Activated naive CD8-positive, alpha-beta T cell treated with anti-CD3 and anti-CD28 coated beads, Interleukin-2, amount 50 U/mL, for 24 hours (primary cell): ENCODE results near the gene LNX2.

Experiments used
- ATAC-seq: fragments of 150-1000 bp; cut with Tn5 transposase; one replicate; pipeline ENCODE4 v1.10.0; 2021
- DNase-seq: peaks from one replicate; pipeline ENCODE4 v3.0.0; 2021
- H3K27ac Mint-ChIP-seq: one replicate; pipeline ENCODE4 v1.8.0; 2021; ENCODE audit warnings: mild to moderate bottlenecking, mixed read lengths
- H3K27me3 Mint-ChIP-seq: one replicate; pipeline ENCODE4 v1.8.0; 2021; ENCODE audit warnings: mixed read lengths
- H3K36me3 Mint-ChIP-seq: one replicate; pipeline ENCODE4 v1.8.0; 2021; ENCODE audit warnings: low read depth, mixed read lengths
- H3K4me1 Mint-ChIP-seq: one replicate; pipeline ENCODE4 v1.8.0; 2021; ENCODE audit warnings: mixed read lengths
- H3K4me3 Mint-ChIP-seq: one replicate; pipeline ENCODE4 v1.8.0; 2021; ENCODE audit warnings: mild to moderate bottlenecking, moderate library complexity, mixed read lengths
- H3K9me3 Mint-ChIP-seq: one replicate; pipeline ENCODE4 v1.8.0; 2021; ENCODE audit warnings: mixed read lengths

The LNX2 gene

DNA sequence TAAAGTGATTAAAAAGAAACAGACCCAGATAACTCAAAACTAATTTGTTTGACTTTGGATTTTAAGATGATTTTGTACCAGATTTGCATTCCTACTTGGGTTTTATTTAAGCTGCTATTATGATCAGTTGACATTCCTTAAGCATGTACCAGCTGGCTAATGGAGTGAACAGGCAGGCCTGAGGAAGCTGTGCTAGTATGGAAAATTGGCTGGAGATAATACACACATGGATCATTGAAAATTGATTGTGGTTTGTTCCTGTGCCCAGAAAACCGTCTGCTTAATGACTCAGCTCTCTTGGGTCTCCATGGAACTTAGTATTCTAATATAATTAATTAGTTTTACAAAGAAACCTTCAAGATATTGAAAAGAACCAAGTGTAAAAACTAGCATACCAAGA lies 24.0 kb upstream of the LNX2 start:
- ATAC-seq (no peak), DNase-seq (no peak)
- no peak overlapping the region for H3K27ac Mint-ChIP-seq
- no peaks in the 10 kb centered on the region for H3K27me3 Mint-ChIP-seq
- peaks cover 46% of the 10 kb centered on the region for H3K36me3 Mint-ChIP-seq
- no peaks in the 10 kb centered on the region for H3K9me3 Mint-ChIP-seq
- no peak overlapping the region for H3K4me3 Mint-ChIP-seq
- H3K4me1 Mint-ChIP-seq = peaks cover 28% of the 10 kb centered on the region

GRCh38 chr13:27643334-27644132 lies 23.2 kb upstream of the LNX2 start:
- Mint-ChIP-seq H3K4me1 (peaks cover 31% of the 10 kb centered on the region), H3K9me3 (no peaks in the 10 kb centered on the region), H3K27me3 (no peaks in the 10 kb centered on the region), H3K27ac (no peak overlapping the region), H3K4me3 (no peak overlapping the region), H3K36me3 (peaks cover 43% of the 10 kb centered on the region)
- peak; percentile 20 for ATAC-seq
- DNase-seq = no peak

DNA sequence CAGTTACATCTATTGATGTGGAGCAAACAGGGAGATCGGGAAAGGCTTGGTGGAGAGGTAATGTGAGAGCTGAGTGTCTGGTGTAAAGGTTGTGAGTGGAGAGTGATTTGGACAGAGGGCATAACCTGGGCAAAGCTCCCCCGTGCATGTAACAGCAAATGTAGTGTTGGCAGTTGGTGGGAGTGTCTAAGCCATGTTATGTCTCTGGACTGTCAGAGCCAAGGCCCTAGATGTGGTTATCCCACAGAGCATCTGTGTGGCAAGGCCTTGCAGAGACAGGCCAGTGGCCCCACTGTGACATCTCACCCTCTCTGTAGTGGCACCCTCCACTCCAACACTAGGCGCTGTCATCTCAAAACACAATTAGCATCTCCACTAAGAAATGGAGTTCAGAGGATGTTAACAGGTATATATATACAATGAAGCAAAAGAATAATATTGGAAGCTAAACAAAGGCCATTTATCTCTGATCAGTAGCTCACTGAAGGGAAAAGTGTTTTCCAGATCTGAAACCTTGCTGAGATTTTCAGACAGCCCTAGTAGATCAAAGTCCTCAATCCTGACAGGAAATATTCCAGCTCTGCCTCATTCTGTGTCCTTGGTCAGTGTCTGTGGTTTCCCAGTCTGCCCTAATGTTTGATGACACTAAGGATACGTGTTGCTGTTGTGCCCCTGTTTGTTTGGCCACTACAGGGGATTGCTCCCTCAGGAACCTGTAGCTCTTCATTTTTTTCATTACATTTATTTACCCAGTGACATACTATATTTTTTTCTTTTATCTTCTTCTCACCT lies 21.6 kb upstream of the LNX2 start:
- Mint-ChIP-seq H3K36me3 (peaks cover 41% of the 10 kb centered on the region), H3K27me3 (no peaks in the 10 kb centered on the region), H3K9me3 (no peaks in the 10 kb centered on the region), H3K4me3 (no peak overlapping the region), H3K27ac (no peak overlapping the region), H3K4me1 (peaks cover 42% of the 10 kb centered on the region)
- DNase-seq (no peak), ATAC-seq (no peak)

DNA sequence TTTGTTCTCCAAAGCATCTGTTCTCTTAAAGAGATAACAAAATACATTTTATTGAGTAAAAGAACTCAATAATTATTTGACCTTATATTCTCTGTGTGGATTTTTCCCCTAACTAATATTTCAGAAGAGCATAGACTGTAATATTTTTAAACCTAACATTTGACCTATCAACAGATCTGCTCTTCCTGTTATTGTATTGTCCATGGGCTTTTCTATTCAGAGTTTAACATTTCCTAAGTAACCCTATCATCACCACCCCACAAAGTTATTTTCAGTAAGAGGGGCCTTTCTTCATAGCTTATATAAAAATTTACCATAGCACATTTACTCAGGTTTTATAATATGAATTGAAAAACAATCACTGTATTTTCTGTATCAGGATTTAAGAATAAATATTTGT lies 18.9 kb upstream of the LNX2 start:
- DNase-seq (no peak), ATAC-seq (no peak)
- no peaks in the 10 kb centered on the region for H3K9me3 Mint-ChIP-seq
- H3K36me3 Mint-ChIP-seq = peaks cover 25% of the 10 kb centered on the region
- no peak overlapping the region for H3K4me3 Mint-ChIP-seq
- H3K27ac Mint-ChIP-seq = no peak overlapping the region
- H3K4me1 Mint-ChIP-seq = peaks cover 51% of the 10 kb centered on the region
- H3K27me3 Mint-ChIP-seq = no peaks in the 10 kb centered on the region

- H3K4me3 Mint-ChIP-seq = no peak overlapping the region
- ATAC-seq (no peak), DNase-seq (no peak)
- no peaks in the 10 kb centered on the region for H3K27me3 Mint-ChIP-seq
- peaks cover 29% of the 10 kb centered on the region for H3K36me3 Mint-ChIP-seq
- H3K9me3 Mint-ChIP-seq = no peaks in the 10 kb centered on the region
- H3K4me1 Mint-ChIP-seq = peaks cover 52% of the 10 kb centered on the region
- H3K27ac Mint-ChIP-seq = no peak overlapping the region
Measured at GRCh38 chr13:27638521-27638920, 18.2 kb upstream of the LNX2 start.

DNA sequence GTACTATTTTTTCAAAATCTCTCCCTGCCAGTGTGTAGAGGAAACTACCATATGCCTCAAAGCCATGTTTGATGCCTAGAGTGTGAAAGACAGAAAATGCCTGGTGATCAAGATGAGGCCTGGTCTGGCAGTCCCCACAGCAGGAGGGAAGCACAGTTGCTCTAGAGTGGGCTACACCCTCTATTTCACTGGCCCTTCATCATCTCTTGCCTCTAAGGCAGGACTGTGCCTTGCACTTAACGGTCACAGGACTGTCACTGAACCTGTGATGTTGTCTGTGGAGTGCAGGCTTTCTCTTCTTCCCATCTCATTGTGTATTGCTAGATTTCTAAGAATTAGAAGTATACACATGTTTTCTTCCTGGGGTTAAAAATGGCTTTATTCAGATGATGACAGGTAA lies 17.7 kb upstream of the LNX2 start:
- Mint-ChIP-seq H3K4me3 (no peak overlapping the region), H3K36me3 (peaks cover 32% of the 10 kb centered on the region), H3K4me1 (peaks cover 49% of the 10 kb centered on the region), H3K27ac (no peak overlapping the region), H3K9me3 (no peaks in the 10 kb centered on the region), H3K27me3 (no peaks in the 10 kb centered on the region)
- DNase-seq (no peak), ATAC-seq (no peak)

- no peaks in the 10 kb centered on the region for H3K9me3 Mint-ChIP-seq
- peaks cover 33% of the 10 kb centered on the region for H3K36me3 Mint-ChIP-seq
- no peak overlapping the region for H3K27ac Mint-ChIP-seq
- H3K27me3 Mint-ChIP-seq = no peaks in the 10 kb centered on the region
- H3K4me3 Mint-ChIP-seq = no peak overlapping the region
- no peak for DNase-seq
- no peak for ATAC-seq
- peaks cover 49% of the 10 kb centered on the region for H3K4me1 Mint-ChIP-seq
Measured at GRCh38 chr13:27637289-27637626, 16.9 kb upstream of the LNX2 start.

- DNase-seq = no peak
- Mint-ChIP-seq H3K4me1 (peaks cover 45% of the 10 kb centered on the region), H3K36me3 (peaks cover 36% of the 10 kb centered on the region), H3K27me3 (no peaks in the 10 kb centered on the region), H3K4me3 (no peak overlapping the region), H3K27ac (no peak overlapping the region), H3K9me3 (no peaks in the 10 kb centered on the region)
- ATAC-seq = peak; percentile 68
Measured at GRCh38 chr13:27636589-27637288, 16.4 kb upstream of the LNX2 start.

DNA sequence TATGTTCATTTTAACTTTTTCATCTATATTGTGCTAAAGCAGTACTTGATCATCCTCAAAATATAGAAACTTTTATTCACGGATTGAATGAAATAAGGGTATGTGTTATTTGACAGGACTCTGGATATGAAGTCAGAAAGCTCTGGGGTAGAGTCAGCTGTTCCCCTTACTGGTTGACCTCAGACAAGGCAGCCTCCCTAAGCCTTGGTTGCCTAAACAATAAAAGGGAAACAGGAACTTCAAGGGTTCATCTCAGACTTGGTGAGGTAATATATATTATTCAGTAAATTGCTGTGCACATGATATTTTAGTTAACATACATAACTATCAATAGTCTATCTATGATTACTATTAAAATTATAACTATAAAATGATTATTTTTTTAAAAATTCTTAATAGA lies 14.9 kb upstream of the LNX2 start:
- Mint-ChIP-seq H3K4me3 (no peak overlapping the region), H3K36me3 (peaks cover 45% of the 10 kb centered on the region), H3K9me3 (no peaks in the 10 kb centered on the region), H3K27ac (no peak overlapping the region), H3K27me3 (no peaks in the 10 kb centered on the region), H3K4me1 (peaks cover 57% of the 10 kb centered on the region)
- ATAC-seq (no peak), DNase-seq (no peak)

GRCh38 chr13:27634791-27635190 lies 14.5 kb upstream of the LNX2 start:
- no peaks in the 10 kb centered on the region for H3K9me3 Mint-ChIP-seq
- H3K4me1 Mint-ChIP-seq = peaks cover 56% of the 10 kb centered on the region
- DNase-seq = no peak
- no peaks in the 10 kb centered on the region for H3K27me3 Mint-ChIP-seq
- H3K36me3 Mint-ChIP-seq = peaks cover 44% of the 10 kb centered on the region
- no peak overlapping the region for H3K27ac Mint-ChIP-seq
- H3K4me3 Mint-ChIP-seq = no peak overlapping the region
- no peak for ATAC-seq

DNA sequence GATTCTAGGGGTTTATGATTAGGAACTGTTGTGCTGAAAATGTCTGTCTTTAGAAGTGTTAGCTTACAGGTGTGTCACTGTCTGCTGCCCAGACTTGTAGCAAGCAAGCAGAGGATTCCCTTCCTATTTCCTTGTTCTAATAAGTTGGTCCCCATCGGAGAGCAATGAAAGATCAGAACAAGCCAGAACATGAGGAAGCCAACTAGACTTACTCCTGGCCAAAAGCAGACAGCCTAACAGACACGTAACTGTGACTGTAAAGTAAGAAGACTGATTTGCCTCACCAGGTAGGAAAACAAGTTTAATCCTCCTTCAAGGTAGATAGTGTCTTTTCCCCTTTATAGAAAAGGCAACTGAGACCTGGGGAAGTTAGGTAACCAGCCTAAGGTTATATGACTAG lies 13.9 kb upstream of the LNX2 start:
- Mint-ChIP-seq H3K4me1 (peaks cover 53% of the 10 kb centered on the region), H3K4me3 (no peak overlapping the region), H3K27ac (no peak overlapping the region), H3K36me3 (peaks cover 44% of the 10 kb centered on the region), H3K9me3 (no peaks in the 10 kb centered on the region), H3K27me3 (no peaks in the 10 kb centered on the region)
- no peak for ATAC-seq
- DNase-seq = no peak

- Mint-ChIP-seq H3K4me1 (peaks cover 49% of the 10 kb centered on the region), H3K27me3 (no peaks in the 10 kb centered on the region), H3K4me3 (no peak overlapping the region), H3K27ac (no peak overlapping the region), H3K36me3 (peaks cover 46% of the 10 kb centered on the region), H3K9me3 (no peaks in the 10 kb centered on the region)
- no peak for ATAC-seq
- DNase-seq = no peak
Measured at GRCh38 chr13:27632648-27633047, 12.3 kb upstream of the LNX2 start.

DNA sequence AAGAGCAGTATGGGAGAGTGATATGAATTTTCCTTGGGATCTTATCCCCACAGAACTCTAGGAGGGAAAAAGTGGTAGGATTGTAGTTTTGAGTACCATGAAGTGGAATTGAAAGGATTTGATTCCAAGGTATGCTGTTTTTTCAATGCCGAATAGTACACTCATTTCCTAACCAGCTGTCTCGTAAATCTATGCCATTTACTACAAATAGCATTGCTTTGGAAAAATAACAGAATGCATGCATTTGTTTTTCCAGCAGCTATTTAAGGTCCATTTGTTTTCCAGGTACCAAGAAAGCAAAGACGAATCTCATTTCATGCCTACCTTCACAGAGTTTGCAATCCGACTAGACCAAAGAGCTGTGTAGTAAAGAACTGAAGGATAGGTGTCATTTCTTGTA lies 11.9 kb upstream of the LNX2 start:
- Mint-ChIP-seq H3K9me3 (no peaks in the 10 kb centered on the region), H3K27me3 (no peaks in the 10 kb centered on the region), H3K4me3 (no peak overlapping the region), H3K4me1 (peaks cover 53% of the 10 kb centered on the region), H3K36me3 (peaks cover 50% of the 10 kb centered on the region), H3K27ac (no peak overlapping the region)
- DNase-seq = no peak
- ATAC-seq = no peak

DNA sequence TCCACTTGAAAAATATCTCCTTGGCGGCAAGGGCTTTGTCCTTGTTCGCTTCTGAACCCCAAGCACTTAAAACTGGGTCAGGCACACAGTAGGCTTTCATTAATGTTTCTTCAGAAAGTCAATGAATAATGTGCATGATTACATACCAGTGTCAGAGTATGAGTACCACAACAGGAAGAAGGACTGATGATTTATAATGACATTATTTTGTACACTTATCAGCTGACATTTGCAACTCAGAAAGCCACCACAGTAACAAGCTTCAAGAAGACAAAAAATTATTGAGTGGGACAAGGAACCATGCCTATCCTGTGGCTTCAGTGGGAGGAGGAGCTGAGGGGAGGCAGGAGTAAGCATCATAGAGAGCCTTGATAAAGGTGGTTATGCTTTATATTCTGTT lies 11.3 kb upstream of the LNX2 start:
- Mint-ChIP-seq H3K27me3 (no peaks in the 10 kb centered on the region), H3K4me1 (peaks cover 51% of the 10 kb centered on the region), H3K27ac (no peak overlapping the region)

GRCh38 chr13:27631156-27631555 lies 10.8 kb upstream of the LNX2 start:
- H3K4me1 Mint-ChIP-seq = peaks cover 51% of the 10 kb centered on the region
- DNase-seq = no peak

More for the DNA sequence above, 11.3 kb upstream of the LNX2 start:
- Mint-ChIP-seq H3K4me3 (no peak overlapping the region), H3K36me3 (peaks cover 52% of the 10 kb centered on the region), H3K9me3 (no peaks in the 10 kb centered on the region)
- ATAC-seq (no peak), DNase-seq (no peak)

More at GRCh38 chr13:27631156-27631555, 10.8 kb upstream of the LNX2 start:
- Mint-ChIP-seq H3K27ac (no peak overlapping the region), H3K36me3 (peaks cover 55% of the 10 kb centered on the region), H3K4me3 (no peak overlapping the region), H3K9me3 (no peaks in the 10 kb centered on the region), H3K27me3 (no peaks in the 10 kb centered on the region)
- peak; percentile 20 for ATAC-seq
